GM12878 (cell line): ENCODE data around the gene PPOX. TPM values are rescaled to one million over a fixed set of nuclear protein-coding genes. Genes with fewer than 3 reads are reported as not detected.

Source experiments
- ATAC-seq: fragments of 200-7000 bp; cut with Tn5 transposase; 3 replicates; pipeline ENCODE4 v1.9.1; 2020; ENCODE audit warnings: mild to moderate bottlenecking, moderate library complexity
- BruUV-seq: library from RNA; stranded (reverse); fragments of 400-500 nt; replicated peaks from 2 replicates; lab custom pipeline; 2021; lab: Mats Ljungman, UMichigan
- CTCF ChIA-PET: fragments of 300-600 bp; sonication (Branson Sonifier 250); formaldehyde crosslinking; extraction: SDS; loops from one replicate; lab custom pipeline; 2021; ENCODE audit warnings: inconsistent platforms; lab: Yijun Ruan, JAX
- POLR2A ChIA-PET: fragments of 350-600 bp; formaldehyde crosslinking; extraction: SDS; loops from one replicate; lab custom pipeline; 2021; ENCODE audit warnings: inconsistent platforms; lab: Charles Lee
- RAD21 ChIA-PET: fragments of 300-600 bp; sonication (Branson Sonifier 250); formaldehyde crosslinking; loops from one replicate; lab custom pipeline; 2023; ENCODE audit warnings: antibody characterized with exemption; ENCODE audit not compliant: unreplicated experiment; lab: Charles Lee
- SMC1A ChIA-PET: fragments of 300-600 bp; sonication (Branson Sonifier 250); formaldehyde crosslinking; loops from one replicate; lab custom pipeline; 2023; ENCODE audit not compliant: unreplicated experiment, uncharacterized antibody; lab: Charles Lee
- DNase-seq: peaks from one replicate; pipeline ENCODE4 v3.0.0-alpha.2; 2011; ENCODE audit warnings: low read depth, low spot score
- FAIRE-seq: peaks from 3 replicates; lab custom pipeline; 2011; peaks lifted over from hg19 to GRCh38; lab: Jason Lieb, UNC
- H2AFZ ChIP-seq: 2 replicates; pipeline ENCODE4 v1.6.0; 2011; ENCODE audit warnings: low read depth, low read length, control low read depth; ENCODE audit not compliant: control insufficient read depth
- H3K27ac ChIP-seq: 2 replicates; pipeline ENCODE4 v1.5.1; 2011; ENCODE audit warnings: control low read depth; ENCODE audit not compliant: control insufficient read depth, insufficient read depth
- H3K27me3 ChIP-seq, 2 experiments: replicated peaks in 1 of 2; 2 replicates each; pipeline versions ENCODE4 v1.6.0 to v1.6.1; 2011; ENCODE audit warnings: low read length in 1 of 2; ENCODE audit not compliant: control insufficient read depth in 2 of 2, insufficient read depth in 2 of 2
- H3K36me3 ChIP-seq, 2 experiments: 2 replicates each; pipeline ENCODE4 v1.5.1; 2011; ENCODE audit warnings: low read length in 1 of 2; ENCODE audit not compliant: control insufficient read depth in 2 of 2, insufficient read depth in 2 of 2
- H3K4me1 ChIP-seq: 2 replicates; pipeline ENCODE4 v1.6.1; 2011; ENCODE audit warnings: mild to moderate bottlenecking, low read length, moderate library complexity, mixed read lengths; ENCODE audit not compliant: control insufficient read depth, insufficient read depth
- H3K4me2 ChIP-seq: 2 replicates; pipeline ENCODE4 v1.6.0; 2011; ENCODE audit warnings: control low read depth; ENCODE audit not compliant: control insufficient read depth, insufficient read depth
- H3K4me3 ChIP-seq: fragments of 200-600 bp; sonication (generic); 2 replicates; pipeline ENCODE4 v1.5.1; 2016
- H3K79me2 ChIP-seq: 2 replicates; pipeline ENCODE4 v1.6.0; 2011; ENCODE audit warnings: low read length; ENCODE audit not compliant: control insufficient read depth, insufficient read depth
- H3K9ac ChIP-seq: 2 replicates; pipeline ENCODE4 v1.8.0; 2011; ENCODE audit warnings: low read length, control low read depth, mixed read lengths; ENCODE audit not compliant: control insufficient read depth, insufficient read depth
- H3K9me3 ChIP-seq: replicated peaks from 3 replicates; pipeline ENCODE4 v1.5.1; 2011; ENCODE audit warnings: mild to moderate bottlenecking, low read length; ENCODE audit not compliant: control insufficient read depth, insufficient read depth
- H4K20me1 ChIP-seq: 2 replicates; pipeline ENCODE4 v1.6.0; 2011; ENCODE audit not compliant: control insufficient read depth, insufficient read depth
- ASH2L ChIP-seq: fragments of 300-600, 200-600 bp; sonication (generic); IDR thresholded peaks from 2 replicates; pipeline ENCODE4 v1.6.1; 2017; ENCODE audit warnings: low read depth, mild to moderate bottlenecking, borderline replicate concordance
- CHD2 ChIP-seq: IDR thresholded peaks from 2 replicates; pipeline ENCODE4 v1.6.1; 2011; ENCODE audit warnings: low read depth, low read length, improper control_type of control experiment, borderline replicate concordance
- CTCF ChIP-seq, 3 experiments: IDR thresholded peaks in 2 of 3; conservative IDR thresholded peaks in 1 of 3; 2 replicates each; pipeline ENCODE4 v1.5.1; 2011; ENCODE audit warnings: low read depth in 3 of 3, low read length in 3 of 3, mild to moderate bottlenecking in 3 of 3, control low read depth in 2 of 3, moderate library complexity in 2 of 3, inconsistent platforms in 1 of 3, mixed read lengths in 1 of 3; ENCODE audit not compliant: control insufficient read depth in 2 of 3, insufficient read depth in 1 of 3; ENCODE audit errors: extremely low read depth in 1 of 3
- DPF2 ChIP-seq: fragments of 450-650 bp; IDR thresholded peaks from 2 replicates; pipeline ENCODE4 v1.6.1; 2017; ENCODE audit warnings: mild to moderate bottlenecking
- GATAD2B ChIP-seq: fragments of 450-650 bp; conservative IDR thresholded peaks from 2 replicates; pipeline ENCODE4 v1.6.1; 2017; ENCODE audit warnings: low read depth, mild to moderate bottlenecking, moderate library complexity
- MEF2A ChIP-seq: IDR thresholded peaks from 2 replicates; pipeline ENCODE4 v1.6.1; 2011; ENCODE audit warnings: low read depth, mild to moderate bottlenecking, low read length, moderate library complexity; ENCODE audit not compliant: insufficient read depth
- MYB ChIP-seq: fragments of 150-350 bp; IDR thresholded peaks from 2 replicates; pipeline ENCODE4 v1.6.1; 2014; ENCODE audit warnings: mild to moderate bottlenecking, low read depth, low read length, borderline replicate concordance
- PAX8 ChIP-seq: fragments of 450-650 bp; IDR thresholded peaks from 2 replicates; pipeline ENCODE4 v1.6.1; 2017; ENCODE audit warnings: mild to moderate bottlenecking, moderate library complexity
- POU2F2 ChIP-seq: IDR thresholded peaks from 3 replicates; pipeline ENCODE4 v1.6.1; 2011; ENCODE audit warnings: low read depth, mild to moderate bottlenecking, low read length, borderline replicate concordance
- RUNX3 ChIP-seq: IDR thresholded peaks from 2 replicates; pipeline ENCODE4 v1.6.1; 2012; ENCODE audit warnings: low read length, inconsistent platforms
- SIN3A ChIP-seq: IDR thresholded peaks from 2 replicates; pipeline ENCODE4 v1.6.1; 2012; ENCODE audit warnings: low read depth, low read length, improper control_type of control experiment
- SMARCA5 ChIP-seq: fragments of 450-650 bp; IDR thresholded peaks from 2 replicates; pipeline ENCODE4 v1.6.1; 2017; ENCODE audit warnings: mild to moderate bottlenecking
- SPI1 ChIP-seq: IDR thresholded peaks from 2 replicates; pipeline ENCODE4 v1.6.1; 2011; ENCODE audit warnings: low read depth, mild to moderate bottlenecking, low read length, moderate library complexity, borderline replicate concordance; ENCODE audit not compliant: insufficient read depth
- ZNF217 ChIP-seq: fragments of 450-650 bp; IDR thresholded peaks from 2 replicates; pipeline ENCODE4 v1.6.1; 2017; ENCODE audit warnings: antibody characterized with exemption, mild to moderate bottlenecking
- WGBS: methylation state at CpG from one replicate; pipeline ENCODE4 v1.1.6; 2016; ENCODE audit warnings: low lambda C conversion rate; ENCODE audit not compliant: insufficient replicate concordance, insufficient coverage; ENCODE audit errors: missing lambda C conversion rate; 5-methylcytosine and 5-hydroxymethylcytosine counted together
- in situ Hi-C: fragments of 300-500 bp; cut with MboI; formaldehyde crosslinking; loops from 9 replicates; pipeline ENCODE4 v1.14.3; 2018; ENCODE audit warnings: mixed read lengths
- intact Hi-C: fragments of 100-400 bp; cut with micrococcal nuclease; formaldehyde crosslinking; loops from one replicate; pipeline ENCODE4 v1.14.2; 2022; ENCODE audit not compliant: unreplicated experiment
- polyA plus RNA-seq, 11 experiments: library from polyadenylated mRNA; depleted of rRNA in 4 of 11; unstranded in 6 of 11; stranded (reverse) in 5 of 11; fragments of >200 nt; fragmentation: Nextera tagmentation in 4 of 11; fragmentation: Illumina TruSeq in 1 of 11; extraction: Ambion mirVana in 4 of 11; extraction: Trizol in 1 of 11; gene quantifications; 1 replicate in 1 of 11; 2 replicates in 10 of 11; pipeline versions ENCODE4 v1.2.1 to v1.2.3, GENCODE V29; 2011 to 2016; ENCODE audit warnings: inconsistent platforms in 2 of 11, missing spikeins in 2 of 11, low read depth in 1 of 11
- total RNA-seq, 4 experiments: library from RNA; depleted of rRNA in 3 of 4; stranded (reverse); fragments of >200 nt in 3 of 4; fragmentation: Illumina TruSeq in 1 of 4; extraction: Trizol in 1 of 4; gene quantifications; 2 replicates each; pipeline versions ENCODE4 v1.2.1 to v1.2.3, GENCODE V29; 2013 to 2021
- TF ChIP-seq, protein P1 (sequence below): fragments of 450-650 bp; IDR thresholded peaks from 2 replicates; pipeline ENCODE4 v1.6.1; 2016; ENCODE audit warnings: mild to moderate bottlenecking, moderate library complexity, borderline replicate concordance
- TF ChIP-seq, protein P2 (sequence below): fragments of 450-650 bp; conservative IDR thresholded peaks from 2 replicates; pipeline ENCODE4 v1.6.1; 2017; ENCODE audit warnings: mild to moderate bottlenecking, moderate library complexity

Gene PPOX
- total and polyA plus RNA-seq, 10 of the 15 experiments (the other 5 are each of a cell fraction or from before 2014, with no cell fraction given), result 8.9 to 31.5 (median 20.3) TPM

- FAIRE-seq (no peak), ATAC-seq (no peak), DNase-seq (no peak)
- in situ Hi-C loops (no loop called here), intact Hi-C loops (no loop called here)
- Histone ChIP-seq H3K9me3 (no peaks in the 10 kb centered on the region), H3K27me3 (no peaks in the 10 kb centered on the region), H3K4me1 (peaks cover 15% of the 10 kb centered on the region), H2AFZ (no peak overlapping the region), H3K9ac (no peak overlapping the region), H3K4me2 (no peak overlapping the region), H3K4me3 (no peak overlapping the region), H3K27ac (no peak overlapping the region), H4K20me1 (no peaks in the 10 kb centered on the region), H3K79me2 (peaks cover 8% of the 10 kb centered on the region), H3K36me3 (peaks cover 0 to 16% of the 10 kb centered on the region in 2 experiments; a peak in 3 of 4 replicates)
- no TSS peak for BruUV-seq
- ChIA-PET POLR2A (no interaction called here), SMC1A (interaction anchor here (0.9 to 1.1 kb wide), 2 partner anchors 14 to 55 kb away, joined by 3 read pairs; no protein-coding TSS in a partner anchor), CTCF (interaction anchor here (0.8 to 1.4 kb wide), 4 partner anchors 19 to 220 kb away, joined by 3 to 7 read pairs (median 4); partner anchors contain the start of genes DEDD and TOMM40L), RAD21 (interaction anchor here (0.8 to 1.1 kb wide), 3 partner anchors 171 to 223 kb away, joined by 3 to 5 read pairs (median 3); no protein-coding TSS in a partner anchor)
- TF ChIP-seq MYB (no peak), SIN3A (no peak), DPF2 (no peak), ASH2L (no peak), MEF2A (no peak), CHD2 (no peak), SMARCA5 (no peak), PAX8 (no peak), CTCF (IDR thresholded peaks at IDR 0.05 in 2 of 3, conservative IDR thresholded peaks at IDR 0.05 in 1 of 3; ENCODE audit: control insufficient read depth in 2 of 3, extremely low read depth in 1 of 3, insufficient read depth in 1 of 3, low read depth in 3 of 3, low read length in 3 of 3) (no peak), GATAD2B (no peak), ZNF217 (no peak), RUNX3 (no peak), POU2F2 (no peak), SPI1 (no peak)
- TF ChIP-seq, protein P1, sequence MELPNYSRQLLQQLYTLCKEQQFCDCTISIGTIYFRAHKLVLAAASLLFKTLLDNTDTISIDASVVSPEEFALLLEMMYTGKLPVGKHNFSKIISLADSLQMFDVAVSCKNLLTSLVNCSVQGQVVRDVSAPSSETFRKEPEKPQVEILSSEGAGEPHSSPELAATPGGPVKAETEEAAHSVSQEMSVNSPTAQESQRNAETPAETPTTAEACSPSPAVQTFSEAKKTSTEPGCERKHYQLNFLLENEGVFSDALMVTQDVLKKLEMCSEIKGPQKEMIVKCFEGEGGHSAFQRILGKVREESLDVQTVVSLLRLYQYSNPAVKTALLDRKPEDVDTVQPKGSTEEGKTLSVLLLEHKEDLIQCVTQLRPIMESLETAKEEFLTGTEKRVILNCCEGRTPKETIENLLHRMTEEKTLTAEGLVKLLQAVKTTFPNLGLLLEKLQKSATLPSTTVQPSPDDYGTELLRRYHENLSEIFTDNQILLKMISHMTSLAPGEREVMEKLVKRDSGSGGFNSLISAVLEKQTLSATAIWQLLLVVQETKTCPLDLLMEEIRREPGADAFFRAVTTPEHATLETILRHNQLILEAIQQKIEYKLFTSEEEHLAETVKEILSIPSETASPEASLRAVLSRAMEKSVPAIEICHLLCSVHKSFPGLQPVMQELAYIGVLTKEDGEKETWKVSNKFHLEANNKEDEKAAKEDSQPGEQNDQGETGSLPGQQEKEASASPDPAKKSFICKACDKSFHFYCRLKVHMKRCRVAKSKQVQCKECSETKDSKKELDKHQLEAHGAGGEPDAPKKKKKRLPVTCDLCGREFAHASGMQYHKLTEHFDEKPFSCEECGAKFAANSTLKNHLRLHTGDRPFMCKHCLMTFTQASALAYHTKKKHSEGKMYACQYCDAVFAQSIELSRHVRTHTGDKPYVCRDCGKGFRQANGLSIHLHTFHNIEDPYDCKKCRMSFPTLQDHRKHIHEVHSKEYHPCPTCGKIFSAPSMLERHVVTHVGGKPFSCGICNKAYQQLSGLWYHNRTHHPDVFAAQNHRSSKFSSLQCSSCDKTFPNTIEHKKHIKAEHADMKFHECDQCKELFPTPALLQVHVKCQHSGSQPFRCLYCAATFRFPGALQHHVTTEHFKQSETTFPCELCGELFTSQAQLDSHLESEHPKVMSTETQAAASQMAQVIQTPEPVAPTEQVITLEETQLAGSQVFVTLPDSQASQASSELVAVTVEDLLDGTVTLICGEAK, result no peak
- TF ChIP-seq, protein P2, sequence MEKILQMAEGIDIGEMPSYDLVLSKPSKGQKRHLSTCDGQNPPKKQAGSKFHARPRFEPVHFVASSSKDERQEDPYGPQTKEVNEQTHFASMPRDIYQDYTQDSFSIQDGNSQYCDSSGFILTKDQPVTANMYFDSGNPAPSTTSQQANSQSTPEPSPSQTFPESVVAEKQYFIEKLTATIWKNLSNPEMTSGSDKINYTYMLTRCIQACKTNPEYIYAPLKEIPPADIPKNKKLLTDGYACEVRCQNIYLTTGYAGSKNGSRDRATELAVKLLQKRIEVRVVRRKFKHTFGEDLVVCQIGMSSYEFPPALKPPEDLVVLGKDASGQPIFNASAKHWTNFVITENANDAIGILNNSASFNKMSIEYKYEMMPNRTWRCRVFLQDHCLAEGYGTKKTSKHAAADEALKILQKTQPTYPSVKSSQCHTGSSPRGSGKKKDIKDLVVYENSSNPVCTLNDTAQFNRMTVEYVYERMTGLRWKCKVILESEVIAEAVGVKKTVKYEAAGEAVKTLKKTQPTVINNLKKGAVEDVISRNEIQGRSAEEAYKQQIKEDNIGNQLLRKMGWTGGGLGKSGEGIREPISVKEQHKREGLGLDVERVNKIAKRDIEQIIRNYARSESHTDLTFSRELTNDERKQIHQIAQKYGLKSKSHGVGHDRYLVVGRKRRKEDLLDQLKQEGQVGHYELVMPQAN, result no peak
- WGBS, result 76% methylated on average over 5 of the region's 5 CpGs
Measured at GRCh38 chr1:161161652-161162051, 4.6 kb upstream of the PPOX start.
